NT2/D1 (cell line): ENCODE measurements around the gene NUCB1.

Experiments
- SUZ12 ChIP-seq: IDR thresholded peaks from 2 replicates; pipeline ENCODE4 v1.6.1; 2011; ENCODE audit not compliant: insufficient read length, insufficient read depth; ENCODE audit errors: extremely low read depth
- YY1 ChIP-seq: IDR thresholded peaks from 2 replicates; pipeline ENCODE4 v1.6.1; 2011; ENCODE audit not compliant: insufficient read length, insufficient read depth

GRCh38 chr19:48866692-48867091 lies 33.4 kb upstream of the NUCB1 start:
- no peak for TF ChIP-seq SUZ12
- TF ChIP-seq YY1, result no peak
